GM18868 (cell line): ENCODE data around the gene ABLIM1.
A peak's percentile ranks its signal among the peaks of the same experiment; 100 is the strongest.

Experiments used
- ATAC-seq: cut with Tn5 transposase; IDR thresholded peaks from one replicate; pipeline ENCODE4 v1.9.1; 2021; ENCODE audit warnings: mild to moderate bottlenecking, moderate library complexity; ENCODE audit not compliant: unreplicated experiment

Gene ABLIM1

GRCh38 chr10:114430688-114431413 is 227.2 kb downstream of the ABLIM1 start:
- no peak for ATAC-seq

GRCh38 chr10:114429581-114430335 is 228.3 kb downstream of the ABLIM1 start:
- ATAC-seq: no peak

- no peak for ATAC-seq
These were observed 230.8 kb downstream of the ABLIM1 start for GRCh38 chr10:114427124-114427852.

- ATAC-seq: no peak
These were observed 231.6 kb downstream of the ABLIM1 start for GRCh38 chr10:114426476-114426875.

DNA sequence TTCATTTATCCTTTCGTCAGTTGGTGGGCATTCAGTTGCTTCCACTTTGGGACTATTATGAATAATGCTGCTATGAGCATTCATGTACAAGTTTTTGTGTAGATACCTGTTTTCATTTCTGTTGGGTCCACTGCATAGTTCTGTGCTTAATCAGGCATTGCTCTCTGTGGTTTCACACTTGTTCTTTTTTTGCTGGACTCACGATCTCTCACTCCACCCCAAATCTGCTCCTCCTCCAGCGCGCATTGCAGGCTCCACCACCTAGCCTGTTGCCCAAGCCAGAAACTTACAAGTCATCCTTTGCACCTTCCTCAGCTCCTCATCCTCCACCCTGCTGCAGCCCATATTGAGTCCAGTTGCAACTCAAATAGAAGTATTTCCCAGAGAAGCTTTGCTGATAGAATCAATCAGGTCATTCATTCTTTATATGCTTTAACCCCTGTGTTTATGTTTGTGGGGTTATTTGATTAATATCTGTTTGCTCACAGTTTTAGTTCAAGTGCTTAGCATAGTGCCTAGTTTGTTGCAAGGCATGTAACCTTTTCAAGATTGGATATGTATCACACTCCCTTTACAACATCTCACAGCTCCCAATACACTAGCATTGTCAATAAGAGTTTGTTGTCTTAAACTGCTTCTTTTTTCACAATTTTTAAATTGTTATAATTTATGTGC is 237.1 kb downstream of the ABLIM1 start:
- ATAC-seq: no peak

DNA sequence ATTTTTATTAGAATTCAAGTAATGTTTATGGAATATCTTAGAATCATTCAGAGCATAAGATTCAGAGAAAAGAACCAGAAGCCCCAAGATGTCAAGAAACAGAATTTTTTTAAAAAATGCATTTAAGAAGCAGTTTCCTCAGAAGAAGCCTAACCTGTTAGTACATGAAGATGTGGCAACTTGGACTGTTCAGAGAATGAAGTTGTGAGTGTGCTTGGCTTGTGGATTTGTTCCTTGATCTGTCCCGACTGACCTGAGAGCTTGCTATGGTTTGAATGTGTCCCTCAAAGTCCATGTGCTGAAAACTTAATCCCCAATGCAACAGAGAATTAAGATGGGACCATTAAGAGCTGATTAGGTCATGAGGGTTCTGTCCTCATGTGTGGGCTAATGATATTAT is 240.0 kb downstream of the ABLIM1 start:
- ATAC-seq: no peak

DNA sequence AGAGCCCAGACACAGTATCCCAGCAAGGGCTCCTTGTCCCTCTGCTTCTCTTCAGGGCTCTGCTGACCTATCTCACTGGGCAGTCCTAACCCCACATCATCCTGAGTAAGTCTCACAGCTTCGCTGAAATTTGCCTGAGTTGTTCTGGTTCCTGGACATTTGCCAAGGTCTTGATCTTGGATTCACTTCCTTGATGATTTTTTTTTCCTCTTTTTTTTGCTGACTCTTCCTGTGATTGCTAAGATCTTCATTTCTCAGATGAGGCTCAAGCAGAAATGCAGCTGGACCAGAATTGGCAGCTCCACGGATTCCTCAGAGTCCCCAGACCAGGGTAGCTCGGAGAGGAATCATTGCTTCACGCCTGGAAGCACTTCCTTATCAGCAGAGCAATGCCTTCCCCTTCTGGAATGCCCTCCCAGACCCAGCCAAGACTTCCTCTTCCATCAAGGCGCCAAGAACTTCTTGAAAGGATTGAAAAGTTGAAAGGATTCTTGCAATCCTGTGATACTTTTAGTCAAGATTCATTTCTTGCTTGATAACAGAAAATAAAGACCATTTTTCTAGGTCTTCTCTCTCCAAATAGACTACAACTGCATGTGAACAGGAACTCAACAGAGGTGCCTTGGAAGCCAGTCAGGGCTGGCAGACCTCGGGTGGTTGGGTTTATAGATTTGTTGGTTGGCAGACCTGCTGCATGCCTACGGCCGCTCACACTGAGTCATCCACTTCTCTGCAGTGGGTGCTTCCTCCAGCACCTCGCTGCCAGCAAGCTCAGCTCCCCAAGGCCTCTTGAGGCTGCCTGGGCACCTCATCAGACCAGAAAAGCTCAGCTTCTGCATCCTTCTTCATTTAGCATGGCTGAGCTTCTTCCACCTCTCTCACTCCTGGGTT is 244.9 kb downstream of the ABLIM1 start:
- no peak for ATAC-seq

- peak; percentile 11 for ATAC-seq
These were observed 249.1 kb downstream of the ABLIM1 start for GRCh38 chr10:114408968-114409444.

- ATAC-seq: peak; percentile 60
These were observed 249.7 kb downstream of the ABLIM1 start for GRCh38 chr10:114408112-114408967.

DNA sequence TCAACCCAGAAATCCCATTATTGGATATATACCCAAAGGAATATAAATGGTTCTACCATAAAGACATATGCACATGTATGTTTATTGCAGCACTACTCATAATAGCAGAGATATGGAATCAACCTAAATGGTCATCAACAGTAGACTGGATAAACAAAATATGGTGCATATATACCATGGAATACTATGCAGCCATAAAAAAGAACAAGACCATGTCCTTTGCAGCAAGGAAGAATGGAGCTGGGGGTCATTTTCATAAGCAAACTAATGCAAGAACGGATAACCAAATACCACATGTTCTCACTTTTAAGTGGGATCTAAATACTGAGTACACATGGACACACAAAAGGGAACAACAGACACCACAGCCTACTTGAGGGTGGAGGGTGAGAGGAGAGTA is 251.6 kb downstream of the ABLIM1 start:
- no peak for ATAC-seq

DNA sequence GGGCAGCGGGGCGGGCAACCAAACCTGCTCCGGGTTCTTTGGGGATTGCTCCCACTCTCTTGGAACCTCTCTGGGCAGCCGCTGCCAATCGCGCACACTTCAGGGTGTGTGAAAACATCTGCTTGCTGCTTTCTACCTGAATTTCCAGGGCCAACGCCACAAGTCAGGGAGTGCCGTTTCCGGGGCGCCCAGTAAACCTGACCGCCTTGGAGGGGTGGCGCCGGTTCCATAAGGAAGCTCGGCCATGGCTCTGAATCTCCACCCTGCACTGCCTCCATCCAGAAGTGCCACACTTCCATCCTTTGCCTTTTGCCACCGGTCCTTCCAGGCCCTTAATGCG is 253.1 kb downstream of the ABLIM1 start:
- ATAC-seq: no peak

- ATAC-seq: no peak
These were observed 253.7 kb downstream of the ABLIM1 start, which contains the start of gene AFAP1L2 for GRCh38 chr10:114404171-114405010. Gene AFAP1L2 (minus strand): TSS chr10:114404502. CDS start chr10:114404455, 47 bp downstream.

DNA sequence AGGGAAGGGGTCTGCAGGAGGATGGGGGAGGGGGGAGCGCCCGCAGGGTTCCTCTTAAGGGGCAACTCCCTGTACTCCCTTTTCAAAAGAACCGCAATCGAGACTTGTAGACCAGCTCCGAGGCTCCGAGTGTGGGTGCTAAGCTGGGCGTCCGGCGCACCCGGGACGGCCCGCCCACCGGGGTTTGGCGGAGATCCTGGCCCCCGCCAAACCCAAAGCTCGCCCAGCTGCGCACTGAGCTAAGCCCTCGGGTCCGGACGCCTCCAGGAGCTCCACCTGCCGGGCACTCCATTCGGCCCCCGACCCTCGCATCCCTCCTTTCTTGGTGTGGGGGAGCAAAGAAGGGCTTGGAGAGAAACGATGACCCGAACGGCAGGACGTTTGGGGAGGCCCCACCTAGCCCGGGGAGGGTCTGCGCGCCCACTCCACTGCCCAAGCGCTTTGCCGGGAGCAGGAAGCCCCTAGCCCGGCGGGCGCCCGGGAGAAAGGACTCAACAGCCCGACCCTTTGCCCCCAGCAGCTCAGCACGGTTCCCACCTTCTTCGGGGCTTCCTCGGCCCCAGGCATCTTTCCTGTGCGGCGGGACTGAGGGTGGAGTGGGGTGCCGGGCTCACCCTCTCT is 254.4 kb downstream of the ABLIM1 start:
- no peak for ATAC-seq

- ATAC-seq: no peak
These were observed 255.1 kb downstream of the ABLIM1 start for GRCh38 chr10:114402871-114403540.

- no peak for ATAC-seq
These were observed 255.8 kb downstream of the ABLIM1 start for GRCh38 chr10:114402233-114402632.

DNA sequence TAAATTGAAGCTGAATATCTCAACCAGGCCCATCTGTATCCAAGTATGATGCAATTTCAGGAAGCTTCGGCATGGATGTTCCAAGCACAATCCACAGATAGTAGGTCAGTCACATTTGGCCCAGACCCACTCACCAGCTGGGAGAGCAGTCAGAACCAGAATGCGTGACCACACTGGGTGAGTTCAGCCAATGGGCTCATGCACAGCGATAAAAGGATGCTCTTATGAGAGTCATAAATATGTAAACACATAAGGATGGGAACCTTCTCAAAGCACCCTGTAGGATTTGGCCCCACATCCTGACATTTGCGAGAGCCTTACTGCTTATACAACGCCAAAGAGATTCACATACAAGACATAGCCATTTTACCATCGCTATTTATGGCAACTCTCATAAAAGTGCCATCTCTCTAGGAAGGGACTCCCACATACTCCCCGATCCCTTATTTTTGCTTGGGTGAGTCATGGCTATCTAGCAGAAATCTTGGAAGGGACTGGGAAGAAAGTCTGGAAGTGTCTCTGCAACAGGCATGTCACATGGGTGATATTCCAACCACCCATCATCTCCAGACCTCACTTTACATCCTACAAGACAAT is 256.8 kb downstream of the ABLIM1 start:
- ATAC-seq: no peak

- ATAC-seq: no peak
These were observed 258.0 kb downstream of the ABLIM1 start for GRCh38 chr10:114400091-114400490.
